ENCODE measurements around the gene TEX2.

GRCh38 chr17:64250233-64250835, 12.7 kb downstream of the TEX2 start:
- TF ChIP-seq CTCF (IDR thresholded peaks at IDR 0.05; ENCODE audit: low read length) (no peak), EZH2 (IDR thresholded peaks at IDR 0.05; ENCODE audit: borderline replicate concordance, low read length) (no peak)

All from OCI-LY1 (cell line).